GM19395 (cell line): ENCODE measurements around the gene ENPP3.
"Not testable (repeated sequence)": the region's sequence is repeated elsewhere in the genome, so short reads cannot be mapped to it uniquely, and the experiment has no call there.

Experiments used
- ATAC-seq: cut with Tn5 transposase; IDR thresholded peaks from one replicate; pipeline ENCODE4 v1.9.1; 2021; ENCODE audit warnings: mild to moderate bottlenecking, moderate library complexity; ENCODE audit not compliant: unreplicated experiment

The ENPP3 gene

DNA sequence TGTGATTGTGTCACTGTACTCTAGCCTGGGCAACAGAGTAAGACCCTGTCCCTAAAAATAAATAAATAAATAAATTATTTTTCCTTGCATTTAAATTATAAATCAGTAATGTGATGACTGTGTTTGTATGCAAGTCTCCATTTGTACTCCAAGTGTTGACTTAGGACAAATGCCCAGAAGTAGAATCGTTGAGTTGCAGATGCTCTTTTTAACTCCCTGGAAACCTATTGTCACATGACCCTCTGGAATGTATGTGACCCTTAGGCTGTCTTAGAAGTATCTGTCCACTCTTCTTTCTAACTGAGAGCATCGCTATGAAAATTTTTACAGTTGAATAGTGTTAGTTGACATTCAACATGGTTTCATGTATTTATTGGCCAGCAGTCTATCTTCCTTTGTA lies 45.3 kb downstream of the ENPP3 start:
- ATAC-seq: no peak

GRCh38 chr6:131683479-131683878 lies 46.4 kb downstream of the ENPP3 start:
- peak; percentile 76 for ATAC-seq

DNA sequence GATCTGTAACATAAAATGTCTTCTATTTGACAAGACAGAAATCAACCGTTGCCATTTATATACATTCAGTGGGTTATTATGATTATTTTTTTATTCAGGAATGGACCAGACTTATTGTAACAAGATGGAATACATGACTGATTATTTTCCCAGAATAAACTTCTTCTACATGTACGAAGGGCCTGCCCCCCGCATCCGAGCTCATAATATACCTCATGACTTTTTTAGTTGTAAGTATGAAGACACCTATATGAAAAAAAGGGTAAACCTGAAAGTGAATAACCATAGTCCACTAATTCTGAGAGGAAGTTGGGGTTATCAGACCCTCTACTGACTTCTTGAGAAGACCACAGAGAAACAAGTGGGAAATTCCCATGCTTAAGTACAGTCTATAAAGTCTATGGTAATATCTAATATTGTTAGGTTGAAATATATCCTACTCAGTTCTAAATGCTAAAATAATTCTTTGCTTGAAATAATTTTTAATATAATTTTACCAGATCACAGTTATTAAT lies 48.2 kb downstream of the ENPP3 start:
- peak; percentile 72 for ATAC-seq

DNA sequence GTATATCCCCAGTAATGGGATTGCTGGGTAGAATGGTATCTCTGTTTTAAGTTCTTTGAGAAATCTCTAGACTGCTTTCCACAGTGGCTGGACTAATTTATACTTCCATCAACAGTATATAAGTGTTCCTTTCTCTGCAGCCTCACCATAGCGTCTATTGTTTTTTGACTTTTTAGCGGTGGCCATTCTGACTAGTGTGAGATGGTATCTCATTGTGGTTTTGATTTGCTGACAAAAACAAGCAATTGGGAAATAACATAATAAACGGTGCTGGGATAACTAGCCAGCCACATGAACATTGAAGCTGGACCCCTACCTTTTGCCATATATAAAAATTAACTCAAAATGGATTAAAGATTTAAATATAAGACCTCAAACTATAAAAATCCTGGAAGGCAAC lies 49.9 kb downstream of the ENPP3 start:
- ATAC-seq: no peak

GRCh38 chr6:131688286-131688685 lies 51.2 kb downstream of the ENPP3 start:
- ATAC-seq: peak; percentile 66

GRCh38 chr6:131692031-131692430 lies 54.9 kb downstream of the ENPP3 start:
- no peak for ATAC-seq

DNA sequence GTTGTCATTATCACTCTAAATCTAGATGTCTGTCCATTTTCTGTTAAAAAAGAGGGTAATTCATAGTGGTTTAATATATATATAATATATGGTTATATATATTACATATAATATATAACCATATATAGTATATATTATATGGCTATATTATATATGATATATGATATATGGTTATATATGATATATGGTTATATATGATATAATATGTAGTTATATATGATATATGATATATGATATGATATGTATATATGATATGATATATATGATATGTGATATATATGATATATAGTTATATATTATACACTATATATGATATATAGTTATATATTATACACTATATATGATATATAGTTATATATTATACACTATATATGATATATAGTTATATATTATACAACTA lies 55.5 kb downstream of the ENPP3 start:
- no peak for ATAC-seq

- no peak for ATAC-seq
These were observed 56.3 kb downstream of the ENPP3 start for GRCh38 chr6:131693384-131693783.

- ATAC-seq: peak; percentile 89
These were observed 57.8 kb downstream of the ENPP3 start for GRCh38 chr6:131694832-131695426.

- ATAC-seq: no peak
These were observed 59.9 kb downstream of the ENPP3 start for GRCh38 chr6:131696956-131697355.

DNA sequence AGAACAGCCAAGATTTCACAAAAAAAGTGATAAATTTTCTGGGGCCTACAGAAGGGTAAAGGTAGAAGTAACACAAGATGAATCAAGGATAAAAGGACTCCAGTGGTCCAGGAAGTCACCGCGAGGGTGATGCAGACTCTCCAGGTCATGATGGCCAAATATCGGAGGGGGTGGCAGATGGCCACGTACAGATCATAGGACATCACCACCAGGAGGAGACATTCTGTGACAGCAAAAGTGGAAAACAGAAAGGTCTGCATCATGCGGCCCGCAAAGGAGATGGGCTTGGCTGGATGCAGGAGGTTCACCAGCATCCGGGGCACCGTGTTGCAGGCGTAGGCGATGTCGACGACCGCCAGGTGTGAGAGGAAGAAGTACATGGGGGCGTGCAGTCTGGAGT lies 63.7 kb downstream of the ENPP3 start:
- not testable (repeated sequence) for ATAC-seq

GRCh38 chr6:131703905-131704304 lies 66.8 kb downstream of the ENPP3 start:
- ATAC-seq: not testable (repeated sequence)

DNA sequence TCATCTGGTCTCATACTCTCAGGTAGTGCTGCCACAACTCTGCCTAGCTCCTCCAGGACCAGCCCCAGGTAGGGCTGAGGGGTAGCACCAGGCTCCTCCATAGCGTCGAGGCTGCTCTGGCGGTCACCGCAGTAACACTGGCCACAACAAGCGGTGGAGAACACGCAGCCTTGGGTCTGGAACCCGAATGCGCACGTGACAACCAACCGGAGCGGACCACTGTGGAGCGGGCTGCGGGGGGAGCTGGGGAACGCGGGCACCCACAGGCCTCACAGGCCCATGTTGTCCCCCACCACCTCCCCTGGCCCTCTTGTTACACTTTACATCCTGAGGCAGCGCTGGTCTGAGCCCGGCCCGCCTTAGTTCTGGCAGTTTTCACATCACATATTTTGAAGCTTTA lies 73.8 kb downstream of the ENPP3 start, which contains the start of gene CTAGE9:
Gene CTAGE9, minus strand, starts transcription at position 101 of the 400 bp plus-strand sequence. Its CDS starts 0 bp downstream, at position 101.
- not testable (repeated sequence) for ATAC-seq

- peak; percentile 60 for ATAC-seq
These were observed 78.5 kb downstream of the ENPP3 start for GRCh38 chr6:131715567-131715966.

- no peak for ATAC-seq
These were observed 80.9 kb downstream of the ENPP3 start for GRCh38 chr6:131717836-131718542.

GRCh38 chr6:131721161-131721560 lies 84.1 kb downstream of the ENPP3 start:
- ATAC-seq: no peak

GRCh38 chr6:131724114-131724513 lies 87.0 kb downstream of the ENPP3 start:
- ATAC-seq: no peak

DNA sequence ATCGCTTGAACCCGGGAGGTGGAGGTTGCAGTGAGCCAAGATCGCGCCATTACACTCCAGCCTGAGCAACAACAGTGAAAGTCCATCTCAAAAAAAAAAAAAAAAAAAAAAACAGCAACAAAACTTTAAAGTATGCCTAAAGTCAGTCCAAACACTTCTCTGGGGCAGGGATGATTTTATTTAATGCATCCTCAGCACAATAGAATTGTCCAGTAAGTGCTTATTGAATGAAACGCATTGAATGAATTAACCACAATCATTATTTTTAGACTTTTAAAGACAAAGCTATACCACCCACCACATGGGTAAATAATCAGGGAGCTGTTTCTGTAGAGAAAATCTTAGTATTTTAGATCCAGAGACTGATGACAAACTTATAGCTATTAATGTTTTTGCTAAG lies 90.4 kb downstream of the ENPP3 start:
- no peak for ATAC-seq

GRCh38 chr6:131727868-131728267 lies 90.8 kb downstream of the ENPP3 start:
- no peak for ATAC-seq

DNA sequence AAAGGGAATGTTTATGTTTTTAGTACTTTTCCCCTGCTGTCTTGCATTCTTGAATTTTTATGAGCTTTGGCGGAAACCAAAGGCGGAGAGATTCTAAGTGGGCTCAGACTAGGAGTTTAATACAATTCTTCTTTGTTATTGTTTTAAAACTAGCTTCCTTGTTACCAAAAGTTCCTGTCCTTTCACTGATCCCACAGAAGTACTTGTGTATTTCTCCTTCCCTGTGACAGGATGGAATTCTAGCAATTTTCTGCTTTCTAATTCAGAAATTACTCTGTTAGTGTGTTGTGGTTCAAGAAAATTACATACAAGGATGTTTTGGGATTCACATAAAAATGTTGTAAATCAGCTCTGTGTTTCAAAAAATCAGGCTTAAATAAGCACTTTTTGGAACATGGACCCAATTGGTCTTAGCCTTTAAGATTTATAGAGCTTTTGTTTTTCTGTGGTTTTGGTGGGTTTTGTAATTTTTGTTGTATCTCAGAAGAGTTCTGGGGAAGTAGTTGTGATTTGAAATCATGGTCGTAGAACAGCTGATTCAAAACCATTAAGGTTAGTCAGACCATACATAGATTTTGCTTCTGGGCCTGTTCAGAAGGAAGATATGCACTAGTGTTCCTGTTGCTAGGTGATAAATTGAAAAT lies 91.3 kb downstream of the ENPP3 start:
- ATAC-seq: no peak

DNA sequence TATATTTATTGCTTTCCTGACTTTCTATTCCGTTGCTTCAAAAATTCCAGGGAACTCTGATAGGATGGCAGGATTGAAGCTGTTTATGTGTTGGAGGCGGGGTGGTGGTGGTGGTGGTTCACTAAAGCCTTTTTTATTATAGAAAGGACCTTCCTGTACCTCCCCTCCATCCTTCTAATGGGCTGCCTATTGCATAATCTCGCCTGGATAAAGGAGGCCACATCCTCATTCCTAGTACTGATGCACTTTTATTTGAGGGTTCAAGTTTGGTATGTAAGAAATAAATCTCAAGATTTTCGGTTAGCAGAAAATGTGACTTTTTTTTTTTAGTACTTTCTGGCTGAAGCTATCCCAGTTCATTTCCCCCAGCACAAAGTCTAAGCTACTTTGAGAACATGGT lies 92.4 kb downstream of the ENPP3 start:
- no peak for ATAC-seq

- ATAC-seq: no peak
These were observed 93.2 kb downstream of the ENPP3 start for GRCh38 chr6:131730264-131730663.
